HG02623 (cell line): Measurements from ENCODE around the gene TOB2.
A peak's percentile ranks its signal among the peaks of the same experiment; 100 is the strongest.

Source experiments
- ATAC-seq: cut with Tn5 transposase; IDR thresholded peaks from one replicate; pipeline ENCODE4 v1.9.1; 2021; ENCODE audit warnings: moderate library complexity; ENCODE audit not compliant: unreplicated experiment

TOB2 gene

GRCh38 chr22:41446639-41447434 lies at the start of gene TOB2:
TOB2 (minus strand) TSS chr22:41446801; CDS start chr22:41437345, 9,456 bp downstream.
- ATAC-seq, result peak; percentile 28

GRCh38 chr22:41491374-41492100 lies 44.9 kb upstream of the TOB2 start:
- ATAC-seq, result no peak

GRCh38 chr22:41488596-41489385 lies 42.2 kb upstream of the TOB2 start:
- no peak for ATAC-seq

- no peak for ATAC-seq
Measured at GRCh38 chr22:41488076-41488475, 41.5 kb upstream of the TOB2 start.

- no peak for ATAC-seq
Measured at GRCh38 chr22:41487037-41487935, 40.7 kb upstream of the TOB2 start.

GRCh38 chr22:41485033-41485432 lies 38.4 kb upstream of the TOB2 start:
- no peak for ATAC-seq

- no peak for ATAC-seq
Measured at GRCh38 chr22:41482319-41482935, 35.8 kb upstream of the TOB2 start.

GRCh38 chr22:41481925-41482318 lies 35.3 kb upstream of the TOB2 start:
- no peak for ATAC-seq

- no peak for ATAC-seq
Measured at GRCh38 chr22:41481131-41481830, 34.7 kb upstream of the TOB2 start.

- no peak for ATAC-seq
Measured at GRCh38 chr22:41480397-41480735, 33.8 kb upstream of the TOB2 start.

GRCh38 chr22:41479671-41480396 lies 33.2 kb upstream of the TOB2 start:
- ATAC-seq, result no peak

GRCh38 chr22:41478891-41479521 lies 32.4 kb upstream of the TOB2 start:
- ATAC-seq, result no peak

GRCh38 chr22:41478473-41478872 lies 31.9 kb upstream of the TOB2 start:
- no peak for ATAC-seq

- ATAC-seq, result no peak
Measured at GRCh38 chr22:41474872-41475451, 28.4 kb upstream of the TOB2 start.

GRCh38 chr22:41471568-41471967 lies 25.0 kb upstream of the TOB2 start:
- no peak for ATAC-seq

- no peak for ATAC-seq
Measured at GRCh38 chr22:41470886-41471285, 24.3 kb upstream of the TOB2 start.

GRCh38 chr22:41469218-41469851 lies 22.7 kb upstream of the TOB2 start:
- no peak for ATAC-seq
